Spleen (tissue), 11 donors: ENCODE measurements around the gene EDIL3. TPM values are rescaled to one million over a fixed set of nuclear protein-coding genes. Genes with fewer than 3 reads are reported as not detected.
A peak's percentile ranks its signal among the peaks of the same experiment; 100 is the strongest.

Experiments used
- DNase-seq: peaks from one replicate; pipeline ENCODE4 v3.0.0-alpha.2; 2020
- H3K27ac ChIP-seq, 8 donors: fragments of 200-600 bp; sonication (generic) in 7 of 8; 1 replicate in 4 of 8; 2 replicates in 4 of 8; pipeline versions ENCODE4 v1.5.0 to v1.8.0; 2016 to 2021; ENCODE audit warnings: inconsistent platforms in 4 of 8, mild to moderate bottlenecking in 4 of 8, moderate library complexity in 1 of 8
- H3K27me3 ChIP-seq, 7 donors: fragments of 200-600 bp; sonication (generic) in 6 of 7; replicated peaks in 1 of 7; 1 replicate in 4 of 7; 2 replicates in 3 of 7; pipeline versions ENCODE4 v1.5.0 to v1.8.0; 2016 to 2021; ENCODE audit warnings: inconsistent platforms in 3 of 7, mild to moderate bottlenecking in 1 of 7
- H3K36me3 ChIP-seq, 6 donors: fragments of 200-600 bp; sonication (generic) in 5 of 6; 1 replicate in 4 of 6; 2 replicates in 2 of 6; pipeline versions ENCODE4 v1.5.0 to v1.8.0; 2016 to 2021; ENCODE audit warnings: inconsistent platforms in 2 of 6
- H3K4me1 ChIP-seq, 6 donors: fragments of 200-600 bp; sonication (generic) in 5 of 6; 1 replicate in 3 of 6; 2 replicates in 3 of 6; pipeline versions ENCODE4 v1.5.0 to v1.8.0; 2016 to 2021; ENCODE audit warnings: inconsistent platforms in 3 of 6
- H3K4me3 ChIP-seq, 8 donors: fragments of 200-600 bp; sonication (generic) in 7 of 8; 1 replicate in 4 of 8; 2 replicates in 4 of 8; pipeline versions ENCODE4 v1.5.0 to v1.8.0; 2016 to 2021; ENCODE audit warnings: inconsistent platforms in 4 of 8, mild to moderate bottlenecking in 4 of 8, moderate library complexity in 2 of 8
- H3K9me3 ChIP-seq, 8 donors: fragments of 200-600 bp; sonication (generic) in 7 of 8; 1 replicate in 4 of 8; 2 replicates in 4 of 8; pipeline versions ENCODE4 v1.5.0 to v1.8.0; 2016 to 2021; ENCODE audit warnings: inconsistent platforms in 4 of 8
- POLR2A ChIP-seq, 3 donors: fragments of 450-650 bp; IDR thresholded peaks; one replicate each; pipeline ENCODE4 v1.5.1; 2017; ENCODE audit warnings: antibody characterized with exemption in 3 of 3, mild to moderate bottlenecking in 1 of 3
- POLR2AphosphoS5 ChIP-seq, 3 donors: sonication (generic); formaldehyde crosslinking; IDR thresholded peaks; one replicate each; pipeline ENCODE4 v1.5.1; 2017; ENCODE audit warnings: antibody characterized with exemption in 3 of 3
- WGBS, 5 donors: extraction: QIAGEN DNeasy Blood & Tissue Kit in 3 of 5; methylation state at CpG; one replicate each; pipeline versions ENCODE4 v1.1.5 to v1.1.7; 2013 to 2018; 5-methylcytosine and 5-hydroxymethylcytosine counted together
- intact Hi-C: fragments of 100-400 bp; cut with DNase I; formaldehyde crosslinking; loops from one replicate; pipeline ENCODE4 v1.15.0; 2023; ENCODE audit warnings: low total_unique reads
- polyA plus RNA-seq, 3 donors: library from polyadenylated mRNA; stranded (reverse); fragments of 200-250 nt; gene quantifications; one replicate each; pipeline ENCODE4 v1.2.1, GENCODE V29; 2013
- total RNA-seq, 7 donors: library from RNA; depleted of rRNA in 3 of 7; stranded (reverse); fragments of >200 nt in 3 of 7; fragmentation: NEBNext Ultra II Directional in 4 of 7; extraction: Animal tissue kit (Norgen Biotek cat#: 25700) in 4 of 7; gene quantifications; one replicate each; pipeline versions ENCODE4 v1.1.0 to v1.2.1, GENCODE V29; 2016 to 2021
- TF ChIP-seq, protein P1 (sequence below), 11 experiments: fragments of 200-600 bp in 7 of 11; fragments of 450-650 bp in 4 of 11; sonication (generic) in 4 of 11; IDR thresholded peaks in 8 of 11; conservative IDR thresholded peaks in 3 of 11; 1 replicate in 7 of 11; 2 replicates in 4 of 11; pipeline versions ENCODE4 v1.4.0 to v1.8.0; 2016 to 2021; ENCODE audit warnings: antibody characterized with exemption in 11 of 11, inconsistent platforms in 4 of 11, mild to moderate bottlenecking in 1 of 11
- donor health status: healthy with polysubstance abuse.
- donor health status: DM: no; HTN: no; CAD: no; lungs with moderate emphysema.
- donor health status: DM: no; HTN: no; CAD: no.
- donor health status: Bipolar disorder and iron deficiency.
- donor health status: healthy.
- donor health status: DM: no; HTN: no; CAD: no.
- donor health status: DM: yes; HTN: yes; CAD: no.

EDIL3 gene
- total and polyA plus RNA-seq, 10 donors = 0.61 to 2.9 (median 2.1) TPM

DNA sequence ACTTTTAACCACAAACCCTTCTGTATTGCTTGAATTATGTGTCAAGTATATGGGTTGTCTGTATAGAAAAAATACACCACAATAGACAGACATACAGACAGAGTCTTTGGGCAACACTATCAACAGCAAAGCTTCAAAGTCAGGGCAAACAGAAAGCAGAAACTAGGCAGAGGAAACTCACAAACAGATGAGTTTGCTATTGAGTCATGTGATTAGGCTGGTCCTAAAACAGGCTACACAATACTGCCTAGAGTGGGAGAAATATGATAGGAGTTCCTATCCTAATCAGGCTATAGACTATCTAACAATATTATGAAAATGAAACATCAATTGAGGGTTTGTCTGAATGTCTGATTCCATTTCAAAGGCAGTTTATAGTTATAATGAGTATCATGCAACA, 156.4 kb downstream of the EDIL3 start:
- H3K4me3 ChIP-seq = no peak overlapping the region
- H3K9me3 ChIP-seq = no peaks in the 10 kb centered on the region
- DNase-seq = no peak
- intact Hi-C loops = no loop called here
- no peaks in the 10 kb centered on the region for H3K36me3 ChIP-seq
- no peak overlapping the region for H3K27ac ChIP-seq
- no peaks in the 10 kb centered on the region for H3K27me3 ChIP-seq
- TF ChIP-seq POLR2AphosphoS5 (IDR thresholded peaks at IDR 0.05) (no peak), POLR2A (IDR thresholded peaks at IDR 0.05) (no peak)
- TF ChIP-seq, protein P1, sequence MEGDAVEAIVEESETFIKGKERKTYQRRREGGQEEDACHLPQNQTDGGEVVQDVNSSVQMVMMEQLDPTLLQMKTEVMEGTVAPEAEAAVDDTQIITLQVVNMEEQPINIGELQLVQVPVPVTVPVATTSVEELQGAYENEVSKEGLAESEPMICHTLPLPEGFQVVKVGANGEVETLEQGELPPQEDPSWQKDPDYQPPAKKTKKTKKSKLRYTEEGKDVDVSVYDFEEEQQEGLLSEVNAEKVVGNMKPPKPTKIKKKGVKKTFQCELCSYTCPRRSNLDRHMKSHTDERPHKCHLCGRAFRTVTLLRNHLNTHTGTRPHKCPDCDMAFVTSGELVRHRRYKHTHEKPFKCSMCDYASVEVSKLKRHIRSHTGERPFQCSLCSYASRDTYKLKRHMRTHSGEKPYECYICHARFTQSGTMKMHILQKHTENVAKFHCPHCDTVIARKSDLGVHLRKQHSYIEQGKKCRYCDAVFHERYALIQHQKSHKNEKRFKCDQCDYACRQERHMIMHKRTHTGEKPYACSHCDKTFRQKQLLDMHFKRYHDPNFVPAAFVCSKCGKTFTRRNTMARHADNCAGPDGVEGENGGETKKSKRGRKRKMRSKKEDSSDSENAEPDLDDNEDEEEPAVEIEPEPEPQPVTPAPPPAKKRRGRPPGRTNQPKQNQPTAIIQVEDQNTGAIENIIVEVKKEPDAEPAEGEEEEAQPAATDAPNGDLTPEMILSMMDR (IDR thresholded peaks at IDR 0.05 in 8 of 11, conservative IDR thresholded peaks at IDR 0.05 in 3 of 11) = no peak
- H3K4me1 ChIP-seq = no peaks in the 10 kb centered on the region

DNA sequence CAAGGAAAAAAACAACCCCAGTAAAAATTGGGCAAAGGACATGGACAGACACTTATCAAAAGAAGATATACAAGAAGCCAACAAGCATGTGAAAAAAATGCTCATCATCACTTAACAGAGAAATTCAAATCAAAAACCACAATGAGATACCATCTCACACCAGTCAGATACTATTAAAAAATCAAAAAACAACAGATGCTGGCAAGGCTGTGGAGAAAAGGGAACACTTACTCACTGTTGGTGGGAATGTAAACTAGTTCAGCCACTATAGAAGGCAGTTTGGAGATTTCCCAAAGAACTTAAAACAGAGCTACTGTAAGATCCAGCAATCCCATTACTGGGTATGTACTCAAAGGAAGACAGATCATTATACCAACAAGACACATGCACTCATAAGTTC, 157.4 kb downstream of the EDIL3 start:
- Histone ChIP-seq H3K9me3 (no peaks in the 10 kb centered on the region), H3K4me1 (no peaks in the 10 kb centered on the region), H3K27me3 (no peaks in the 10 kb centered on the region), H3K4me3 (no peak overlapping the region), H3K27ac (no peak overlapping the region), H3K36me3 (no peaks in the 10 kb centered on the region)
- intact Hi-C loops = no loop called here
- DNase-seq = no peak
- no peak for TF ChIP-seq POLR2AphosphoS5 (IDR thresholded peaks at IDR 0.05)
- TF ChIP-seq POLR2A (IDR thresholded peaks at IDR 0.05) = no peak
- TF ChIP-seq, protein P1 (IDR thresholded peaks at IDR 0.05 in 8 of 11, conservative IDR thresholded peaks at IDR 0.05 in 3 of 11) = no peak

DNA sequence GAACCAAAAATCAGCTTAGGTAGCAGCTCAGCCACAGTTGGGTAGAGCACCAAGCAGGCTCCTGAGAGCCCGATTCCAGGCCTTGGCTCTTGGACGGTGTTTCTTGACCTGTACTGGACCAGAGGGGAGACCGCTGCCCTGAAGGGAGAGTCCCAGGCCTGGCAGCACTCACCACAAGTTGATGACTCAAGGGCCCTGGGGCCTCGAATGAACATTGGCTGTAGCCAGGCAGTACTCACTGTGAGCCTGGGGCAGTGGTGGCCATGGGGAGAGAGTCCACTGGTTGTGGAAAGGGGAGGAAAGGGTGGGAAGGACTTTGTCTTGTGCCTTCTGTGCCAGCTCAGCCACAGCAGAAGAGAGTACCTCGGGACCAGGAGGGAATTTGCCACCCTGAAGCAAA, 166.1 kb downstream of the EDIL3 start:
- Histone ChIP-seq H3K27ac (no peak overlapping the region), H3K36me3 (no peaks in the 10 kb centered on the region), H3K9me3 (no peaks in the 10 kb centered on the region), H3K4me3 (no peak overlapping the region), H3K4me1 (no peaks in the 10 kb centered on the region), H3K27me3 (no peaks in the 10 kb centered on the region)
- whole genome bisulfite sequencing, 5 donors = 44 to 77% (median 61%) methylated on average over 5 of the region's 5 CpGs
- intact Hi-C loops = no loop called here
- DNase-seq = peak; percentile 66
- TF ChIP-seq POLR2A (IDR thresholded peaks at IDR 0.05) = no peak
- TF ChIP-seq, protein P1 (IDR thresholded peaks at IDR 0.05 in 8 of 11, conservative IDR thresholded peaks at IDR 0.05 in 3 of 11) = no peak
- no peak for TF ChIP-seq POLR2AphosphoS5 (IDR thresholded peaks at IDR 0.05)

DNA sequence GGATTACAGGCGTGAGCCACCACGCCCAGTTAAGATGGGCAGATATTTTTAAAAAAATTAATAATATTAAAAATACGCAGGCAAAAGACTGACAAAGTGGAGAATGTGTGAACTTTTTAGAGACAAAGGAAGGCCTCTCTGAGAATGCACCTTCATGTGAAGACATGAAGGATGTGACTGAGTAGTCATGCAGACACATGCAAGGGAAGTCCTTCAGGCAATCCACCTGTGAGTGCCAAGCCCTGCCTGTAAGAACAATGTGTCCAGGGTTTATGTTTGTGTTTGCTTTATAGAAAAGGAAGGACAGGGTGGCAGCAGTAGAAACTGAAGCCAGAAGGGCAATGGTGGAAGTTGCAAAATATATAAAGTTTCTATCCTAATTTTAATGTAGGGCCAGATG, 169.2 kb downstream of the EDIL3 start:
- Histone ChIP-seq H3K27ac (no peak overlapping the region), H3K9me3 (no peaks in the 10 kb centered on the region), H3K36me3 (no peaks in the 10 kb centered on the region), H3K27me3 (no peaks in the 10 kb centered on the region), H3K4me3 (no peak overlapping the region), H3K4me1 (no peaks in the 10 kb centered on the region)
- WGBS, 5 donors = 81 to 97% (median 92%) methylated on average over 3 of the region's 3 CpGs
- DNase-seq = no peak
- intact Hi-C loops = no loop called here
- TF ChIP-seq POLR2AphosphoS5 (IDR thresholded peaks at IDR 0.05) (no peak), POLR2A (IDR thresholded peaks at IDR 0.05) (no peak)
- TF ChIP-seq, protein P1 (IDR thresholded peaks at IDR 0.05 in 8 of 11, conservative IDR thresholded peaks at IDR 0.05 in 3 of 11) = no peak
